HG03135 (cell line): ENCODE measurements around the gene ZACN.
"Not testable (repeated sequence)": the region's sequence is repeated elsewhere in the genome, so short reads cannot be mapped to it uniquely, and the experiment has no call there.

Experiments
- ATAC-seq: cut with Tn5 transposase; IDR thresholded peaks from one replicate; pipeline ENCODE4 v1.9.1; 2021; ENCODE audit warnings: mild to moderate bottlenecking, moderate library complexity; ENCODE audit not compliant: unreplicated experiment

The ZACN gene

DNA sequence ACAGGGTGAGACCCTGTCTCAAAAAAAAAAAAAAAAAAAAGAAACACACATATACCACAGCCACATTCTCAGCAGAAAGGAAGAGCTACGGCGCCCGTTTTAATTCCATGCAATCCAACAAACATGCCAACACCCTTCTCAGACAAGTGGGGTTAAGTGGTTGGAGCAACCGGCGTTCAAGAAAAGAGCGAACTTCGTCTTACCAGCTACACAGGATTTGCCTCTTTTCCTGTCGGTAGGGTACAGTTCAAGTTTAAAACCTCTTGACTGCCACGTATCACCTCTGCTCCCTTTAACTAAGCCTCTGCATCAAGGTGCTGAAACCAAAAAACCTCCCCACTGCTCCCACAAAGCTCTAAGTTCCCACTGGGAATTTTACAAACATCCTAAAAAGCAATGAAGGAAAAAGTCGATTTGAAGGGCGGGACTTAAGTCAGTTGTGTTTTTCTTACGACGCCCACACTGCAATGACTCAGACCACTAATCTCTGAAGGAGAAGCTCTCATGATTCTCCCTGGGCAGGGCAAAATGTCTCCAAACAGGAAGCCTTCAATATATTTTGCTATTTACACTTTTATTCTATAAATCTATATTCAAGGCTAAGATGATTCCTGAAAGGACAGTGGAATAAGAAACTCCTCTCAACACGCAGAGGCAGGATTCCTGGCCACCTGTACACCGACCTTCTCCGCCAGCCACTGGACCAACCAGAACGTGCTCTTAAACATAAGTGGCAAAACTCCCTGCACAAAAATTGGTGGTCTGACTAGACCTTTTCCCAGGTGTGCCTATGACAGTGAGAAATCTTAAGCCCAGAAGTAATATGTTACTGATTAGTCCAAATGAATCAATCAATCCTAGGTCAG lies 25.5 kb upstream of the ZACN start:
- ATAC-seq, result no peak

DNA sequence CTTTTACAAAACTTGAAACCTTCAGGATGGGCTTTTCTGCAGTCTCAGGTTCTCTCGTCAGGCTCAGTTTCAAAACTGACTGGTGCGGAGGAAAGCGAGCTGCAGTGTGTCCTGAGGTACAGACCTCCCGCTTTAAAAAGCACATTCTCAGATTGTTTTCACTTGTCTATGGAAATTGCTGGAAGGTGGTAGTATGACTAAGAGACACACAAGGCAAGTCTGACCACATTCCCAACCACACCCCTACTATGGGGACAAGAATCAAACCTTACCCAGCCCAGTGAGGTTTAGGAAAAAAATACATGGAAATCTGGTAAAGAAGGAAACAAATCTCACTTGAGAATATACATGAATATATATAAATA lies 24.9 kb upstream of the ZACN start:
- ATAC-seq, result no peak

DNA sequence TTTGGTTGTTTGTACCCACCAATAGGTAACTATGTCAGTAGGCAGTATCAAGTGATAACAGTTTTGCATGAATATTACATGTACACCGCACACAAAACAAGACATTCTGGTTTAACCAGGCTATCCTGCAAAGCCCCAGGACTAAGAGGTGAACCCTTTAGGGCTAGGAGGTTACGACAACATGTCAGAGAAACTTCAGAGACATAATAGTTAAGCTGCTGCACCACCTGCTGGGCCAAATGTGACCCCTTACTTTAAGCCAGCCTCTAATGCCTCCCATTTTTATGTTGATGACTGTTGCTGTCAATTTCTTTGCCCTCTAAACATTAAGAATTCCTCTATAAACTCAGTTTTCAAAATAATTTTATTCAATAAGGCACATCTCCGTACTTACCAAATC lies 22.1 kb upstream of the ZACN start:
- ATAC-seq, result no peak

DNA sequence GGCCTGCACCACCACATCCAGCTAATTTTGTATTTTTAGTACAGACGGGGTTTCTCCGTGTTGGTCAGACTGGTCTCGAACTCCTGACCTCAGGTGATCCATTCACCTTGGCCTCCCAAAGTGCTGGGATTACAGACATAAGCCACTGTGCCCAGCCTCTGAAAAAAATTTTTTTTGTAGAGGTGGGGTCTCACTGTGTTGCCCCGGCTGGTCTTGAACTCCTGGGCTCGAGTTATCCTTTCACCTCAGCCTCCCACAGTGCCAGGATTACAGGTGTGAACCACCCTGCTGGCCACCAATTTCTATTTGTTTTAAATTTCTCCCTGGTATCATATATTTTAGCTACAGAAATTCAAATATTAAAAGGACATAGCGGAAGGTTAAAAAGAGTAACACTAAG lies 20.7 kb upstream of the ZACN start:
- ATAC-seq, result not testable (repeated sequence)

DNA sequence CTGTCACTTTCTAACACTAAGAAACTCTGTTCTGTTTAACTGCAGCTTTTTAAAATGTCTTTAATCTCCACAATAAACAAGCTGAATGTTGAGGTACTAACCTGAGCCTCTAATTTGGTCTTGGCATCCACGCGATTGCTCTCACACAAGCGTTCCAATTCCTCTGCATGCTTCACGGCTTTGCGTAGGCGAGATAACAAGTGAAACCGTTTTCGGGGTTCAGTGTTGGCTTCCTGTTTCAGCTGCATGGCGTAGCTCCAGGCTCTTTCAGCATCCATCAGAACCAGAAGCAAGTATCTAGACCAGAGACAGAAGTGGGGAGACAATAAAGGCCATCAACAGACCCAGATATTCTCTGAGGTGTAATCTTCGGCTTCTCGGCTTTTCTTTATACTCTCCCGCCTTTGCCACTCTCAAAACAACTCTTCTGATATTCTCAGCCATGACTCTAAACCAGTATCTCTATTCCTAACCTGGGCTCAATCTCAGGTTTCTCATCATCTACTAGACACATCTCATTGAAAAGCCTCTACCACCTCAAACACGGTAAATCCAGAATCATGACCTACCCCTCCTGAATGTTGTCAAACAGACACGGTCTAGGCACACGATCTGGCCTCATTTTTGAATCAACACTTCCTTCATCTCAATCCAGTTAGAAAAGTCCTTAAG lies 15.0 kb upstream of the ZACN start:
- no peak for ATAC-seq

DNA sequence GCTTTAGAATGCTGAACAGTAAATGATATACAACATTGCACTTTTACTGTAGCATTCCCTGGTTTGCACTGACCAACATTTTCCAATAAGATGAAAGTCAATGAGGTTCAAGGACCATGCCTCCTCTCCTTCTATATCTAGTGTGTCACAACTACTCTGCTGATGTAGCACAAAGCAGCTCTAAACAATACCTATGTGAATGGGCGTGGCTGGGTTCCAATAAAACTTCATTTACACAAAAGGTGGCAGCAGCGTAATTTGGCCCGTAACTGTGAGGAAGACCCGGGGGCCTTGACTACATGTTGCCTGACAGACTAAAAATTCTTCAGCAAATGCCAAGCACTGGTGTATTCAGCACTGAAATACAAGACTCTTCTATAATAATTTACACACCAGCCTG lies 13.2 kb upstream of the ZACN start:
- ATAC-seq, result no peak

DNA sequence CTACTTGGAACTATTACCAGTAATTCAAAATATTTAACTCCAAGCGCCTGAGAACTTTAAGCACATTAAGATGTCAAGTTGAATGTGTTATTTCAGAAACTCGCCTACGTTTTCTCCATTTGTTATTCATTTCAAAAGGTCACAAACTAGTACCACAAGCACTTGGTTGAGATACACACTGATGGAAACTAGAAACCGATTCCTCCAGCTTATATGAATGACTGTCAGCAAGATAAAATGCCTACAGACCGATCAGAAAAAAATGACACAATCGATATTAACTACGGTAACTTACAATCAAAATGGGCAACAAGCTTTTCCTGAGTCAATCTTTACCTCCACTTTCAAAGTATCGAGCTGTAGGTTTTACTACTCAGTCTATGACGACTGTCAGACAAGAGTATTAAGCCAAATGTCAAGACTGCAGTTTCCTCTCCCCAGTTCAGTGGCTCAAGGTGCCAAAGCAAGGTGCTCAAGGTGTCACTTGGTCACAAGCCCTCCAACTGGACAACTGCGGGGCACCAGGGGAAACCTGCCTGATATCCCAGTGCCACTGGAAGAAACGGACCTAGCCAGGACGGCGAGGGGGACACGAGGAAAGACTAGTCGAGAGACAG lies 7.3 kb upstream of the ZACN start:
- ATAC-seq, result peak; percentile 13

DNA sequence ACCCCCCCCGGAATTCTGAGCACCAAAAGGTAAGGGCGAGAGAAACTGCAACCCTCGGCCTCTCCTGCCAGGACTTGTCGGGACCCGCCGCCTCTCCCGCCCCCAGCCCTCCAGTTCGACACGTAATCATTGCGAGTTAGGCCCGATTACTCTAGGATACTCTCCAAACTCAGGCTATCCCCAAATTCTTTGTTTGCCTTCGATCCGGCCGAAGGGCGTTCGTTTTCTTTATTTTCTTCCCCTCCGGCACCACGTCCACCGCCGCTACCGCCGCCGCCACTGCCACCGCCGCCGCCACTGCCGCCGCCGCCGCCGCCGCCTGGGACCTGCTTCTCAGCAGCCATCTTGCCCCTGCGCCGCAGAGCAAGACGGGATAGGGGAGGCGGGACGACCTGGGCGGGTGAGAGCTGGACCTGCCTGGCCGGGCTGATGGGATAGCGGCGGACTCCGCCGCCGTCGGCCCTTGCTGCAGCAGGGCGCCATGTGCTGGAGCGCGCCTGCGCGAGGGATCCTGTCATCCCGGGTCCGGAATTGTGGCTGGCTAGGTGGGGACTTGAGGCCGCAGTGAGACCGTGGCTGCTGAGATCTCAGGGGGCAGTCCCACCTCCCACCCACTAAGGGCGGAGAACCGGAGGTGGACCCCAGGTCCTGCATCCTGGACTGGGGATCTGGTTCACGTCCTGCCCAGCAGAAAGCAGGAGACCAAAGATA lies 6.7 kb upstream of the ZACN start, which contains the start of gene SRP68:
Gene SRP68, minus strand, starts transcription at position 370 of the 711 bp plus-strand sequence. Its CDS starts 26 bp downstream, at position 344.
- peak; percentile 79 for ATAC-seq

DNA sequence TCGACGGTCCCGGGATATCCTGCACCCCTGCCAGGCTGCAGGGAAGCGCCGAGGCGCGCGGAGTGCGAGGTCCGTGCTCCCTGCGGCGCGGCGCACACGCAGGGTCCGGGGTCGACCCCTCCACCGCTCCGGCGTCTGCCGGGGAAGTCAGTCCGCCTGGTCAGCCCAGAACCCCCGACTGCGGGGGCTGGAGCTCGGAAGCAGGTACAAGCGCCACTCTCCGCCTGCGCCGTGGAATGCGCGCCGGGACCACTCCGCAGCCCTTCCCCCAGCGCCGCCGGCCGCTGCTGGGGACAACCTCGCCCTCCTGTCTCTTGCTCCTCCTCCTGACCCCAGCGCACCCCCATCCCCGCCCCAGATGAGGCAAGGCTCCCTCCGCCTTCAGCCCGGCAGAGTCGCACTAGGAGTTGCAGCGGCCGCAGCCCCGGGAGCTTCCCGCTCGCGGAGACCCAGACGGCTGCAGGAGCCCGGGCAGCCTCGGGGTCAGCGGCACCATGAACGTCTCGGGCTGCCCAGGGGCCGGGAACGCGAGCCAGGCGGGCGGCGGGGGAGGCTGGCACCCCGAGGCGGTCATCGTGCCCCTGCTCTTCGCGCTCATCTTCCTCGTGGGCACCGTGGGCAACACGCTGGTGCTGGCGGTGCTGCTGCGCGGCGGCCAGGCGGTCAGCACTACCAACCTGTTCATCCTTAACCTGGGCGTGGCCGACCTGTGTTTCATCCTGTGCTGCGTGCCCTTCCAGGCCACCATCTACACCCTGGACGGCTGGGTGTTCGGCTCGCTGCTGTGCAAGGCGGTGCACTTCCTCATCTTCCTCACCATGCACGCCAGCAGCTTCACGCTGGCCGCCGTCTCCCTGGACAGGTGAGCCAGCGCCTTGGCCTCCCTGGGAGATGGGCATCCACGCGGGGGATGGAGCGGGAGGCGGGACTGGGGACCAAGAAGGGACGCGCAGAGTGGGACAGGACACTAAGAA lies 4.3 kb upstream of the ZACN start, which contains the start of gene GALR2:
Gene GALR2, plus strand, starts transcription at position 392 of the 974 bp plus-strand sequence. Its CDS starts 103 bp downstream, at position 495.
- no peak for ATAC-seq

DNA sequence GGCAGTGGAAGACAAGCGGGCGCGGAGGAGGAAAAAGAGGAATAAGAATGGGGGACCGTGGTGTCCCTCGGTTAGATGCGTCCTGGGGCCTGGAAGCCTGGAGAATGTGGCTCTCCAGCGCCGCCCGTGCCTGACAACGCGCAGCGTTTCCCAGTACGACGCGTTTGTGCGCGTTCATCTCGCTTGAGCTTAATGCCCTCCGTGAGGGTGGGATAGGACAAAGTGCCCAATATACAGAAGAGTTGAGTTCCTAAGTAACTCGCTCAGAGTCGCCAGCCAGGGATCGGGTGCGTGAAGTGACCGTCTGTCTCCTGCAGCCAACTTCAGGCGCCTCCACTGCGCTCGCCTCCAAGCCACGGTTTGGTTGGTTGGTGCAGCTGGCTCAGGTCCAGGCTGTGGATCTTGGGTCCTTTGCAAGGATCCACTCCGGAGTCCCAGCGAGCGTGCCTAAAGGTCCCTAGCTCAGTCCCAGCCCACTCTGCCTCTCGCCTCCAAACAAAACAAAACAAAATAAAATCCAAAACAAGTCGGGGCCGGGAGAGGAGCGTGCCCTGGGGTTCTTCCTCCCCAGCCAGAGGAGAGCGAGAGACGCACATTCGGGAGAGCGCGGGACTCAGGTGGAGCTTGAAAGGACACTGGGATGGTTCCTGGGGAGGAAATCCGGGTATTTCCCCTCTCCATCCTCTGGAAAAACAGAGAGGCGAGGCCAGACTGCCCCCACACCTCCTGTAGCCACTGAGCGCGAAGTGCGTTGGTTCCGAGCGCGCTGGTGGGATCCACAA lies 3.4 kb upstream of the ZACN start:
- no peak for ATAC-seq

DNA sequence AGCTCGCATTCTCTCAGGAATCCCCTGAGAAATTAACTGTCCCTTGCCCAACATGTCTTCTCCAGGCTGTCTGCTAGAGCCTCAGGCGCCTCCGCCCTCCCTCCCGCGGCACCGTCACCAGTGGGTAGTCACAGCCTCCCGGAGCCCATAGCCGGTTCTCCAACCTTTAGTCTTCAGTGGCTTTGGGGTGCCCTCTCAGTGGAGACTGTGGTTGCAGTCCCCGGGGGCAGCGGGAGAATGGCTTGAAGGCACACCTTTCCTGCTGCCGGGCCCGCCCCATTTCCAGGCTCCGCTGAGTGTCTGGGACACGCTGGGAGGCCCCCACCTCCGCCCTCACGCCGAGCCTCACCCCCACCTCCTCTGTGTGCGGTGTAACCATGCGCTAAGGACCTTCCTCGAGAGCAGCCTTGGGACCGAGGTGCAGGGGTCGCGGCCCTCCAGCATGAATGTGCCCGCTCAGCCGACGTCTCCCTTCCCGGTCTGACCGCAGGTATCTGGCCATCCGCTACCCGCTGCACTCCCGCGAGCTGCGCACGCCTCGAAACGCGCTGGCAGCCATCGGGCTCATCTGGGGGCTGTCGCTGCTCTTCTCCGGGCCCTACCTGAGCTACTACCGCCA lies 2.7 kb upstream of the ZACN start:
- ATAC-seq, result no peak

DNA sequence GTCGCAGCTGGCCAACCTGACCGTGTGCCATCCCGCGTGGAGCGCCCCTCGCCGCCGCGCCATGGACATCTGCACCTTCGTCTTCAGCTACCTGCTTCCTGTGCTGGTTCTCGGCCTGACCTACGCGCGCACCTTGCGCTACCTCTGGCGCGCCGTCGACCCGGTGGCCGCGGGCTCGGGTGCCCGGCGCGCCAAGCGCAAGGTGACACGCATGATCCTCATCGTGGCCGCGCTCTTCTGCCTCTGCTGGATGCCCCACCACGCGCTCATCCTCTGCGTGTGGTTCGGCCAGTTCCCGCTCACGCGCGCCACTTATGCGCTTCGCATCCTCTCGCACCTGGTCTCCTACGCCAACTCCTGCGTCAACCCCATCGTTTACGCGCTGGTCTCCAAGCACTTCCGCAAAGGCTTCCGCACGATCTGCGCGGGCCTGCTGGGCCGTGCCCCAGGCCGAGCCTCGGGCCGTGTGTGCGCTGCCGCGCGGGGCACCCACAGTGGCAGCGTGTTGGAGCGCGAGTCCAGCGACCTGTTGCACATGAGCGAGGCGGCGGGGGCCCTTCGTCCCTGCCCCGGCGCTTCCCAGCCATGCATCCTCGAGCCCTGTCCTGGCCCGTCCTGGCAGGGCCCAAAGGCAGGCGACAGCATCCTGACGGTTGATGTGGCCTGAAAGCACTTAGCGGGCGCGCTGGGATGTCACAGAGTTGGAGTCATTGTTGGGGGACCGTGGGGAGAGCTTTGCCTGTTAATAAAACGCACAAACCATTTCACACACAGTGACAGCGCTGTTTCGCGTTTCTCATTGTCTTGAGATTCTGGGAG lies 2.0 kb upstream of the ZACN start:
- no peak for ATAC-seq

DNA sequence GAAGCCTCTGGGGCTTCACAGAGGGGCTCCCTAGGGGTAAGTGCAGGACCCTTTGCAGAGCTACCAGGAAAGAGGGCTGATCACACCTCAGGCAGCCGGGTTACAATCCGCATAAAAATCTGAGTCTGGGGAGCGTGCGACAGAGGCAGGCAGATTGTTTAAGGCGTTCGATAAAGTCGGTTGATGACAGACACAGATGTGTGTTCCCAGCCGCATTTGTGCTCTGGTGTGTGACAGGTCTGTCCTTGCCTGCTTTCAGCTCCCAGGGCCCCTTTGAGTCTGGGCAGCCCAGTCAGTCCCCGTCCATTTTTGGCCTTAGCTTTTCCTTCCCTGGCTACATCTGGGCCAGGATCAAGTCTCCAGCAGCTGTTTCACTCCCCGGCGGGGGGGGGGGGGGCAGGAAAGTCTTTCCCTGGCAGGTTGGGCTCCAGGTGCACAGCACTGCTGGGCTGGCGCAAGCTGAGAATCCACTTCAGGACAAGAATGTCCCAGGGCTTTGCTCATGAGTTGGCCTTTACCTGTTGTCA lies 1.3 kb upstream of the ZACN start:
- ATAC-seq, result no peak

DNA sequence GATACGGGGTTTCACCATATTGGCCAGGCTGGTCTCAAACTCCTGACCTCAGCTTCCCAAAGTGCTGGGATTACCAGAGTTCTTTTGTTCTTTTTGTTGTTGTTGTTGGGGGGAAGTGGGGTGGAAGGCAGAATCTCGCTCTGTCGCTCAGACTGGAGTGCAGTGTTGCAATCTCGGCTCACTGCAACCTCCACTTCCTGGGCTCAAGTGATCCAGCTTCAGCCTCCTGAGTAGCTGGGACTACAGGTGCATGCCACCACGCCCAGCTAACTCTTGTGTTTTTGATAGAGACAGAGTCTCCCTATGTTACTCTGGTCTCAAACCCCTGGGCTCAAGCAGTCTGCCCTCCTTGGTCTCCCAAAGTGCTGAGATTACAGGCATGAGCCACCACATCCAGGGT lies 612 bp upstream of the ZACN start:
- ATAC-seq, result not testable (repeated sequence)

DNA sequence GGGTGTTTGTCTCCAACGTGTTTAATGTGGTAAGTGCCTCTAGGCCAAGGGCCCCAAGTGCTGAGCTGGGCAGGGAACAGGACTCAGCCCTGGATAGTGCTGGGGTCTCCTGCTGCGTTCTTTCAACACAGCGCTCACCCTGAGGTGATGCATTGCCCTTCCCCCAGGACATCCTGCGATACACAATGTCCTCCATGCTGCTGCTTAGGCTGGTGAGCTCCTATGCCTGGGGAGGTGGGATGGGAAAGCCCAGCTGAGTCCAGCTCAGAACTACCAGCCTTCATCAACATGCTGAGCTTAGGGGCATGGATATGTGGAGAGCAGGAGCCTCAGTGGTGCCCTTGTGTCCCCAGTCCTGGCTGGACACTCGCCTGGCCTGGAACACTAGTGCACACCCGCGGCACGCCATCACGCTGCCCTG lies 563 bp downstream of the ZACN start:
- no peak for ATAC-seq

DNA sequence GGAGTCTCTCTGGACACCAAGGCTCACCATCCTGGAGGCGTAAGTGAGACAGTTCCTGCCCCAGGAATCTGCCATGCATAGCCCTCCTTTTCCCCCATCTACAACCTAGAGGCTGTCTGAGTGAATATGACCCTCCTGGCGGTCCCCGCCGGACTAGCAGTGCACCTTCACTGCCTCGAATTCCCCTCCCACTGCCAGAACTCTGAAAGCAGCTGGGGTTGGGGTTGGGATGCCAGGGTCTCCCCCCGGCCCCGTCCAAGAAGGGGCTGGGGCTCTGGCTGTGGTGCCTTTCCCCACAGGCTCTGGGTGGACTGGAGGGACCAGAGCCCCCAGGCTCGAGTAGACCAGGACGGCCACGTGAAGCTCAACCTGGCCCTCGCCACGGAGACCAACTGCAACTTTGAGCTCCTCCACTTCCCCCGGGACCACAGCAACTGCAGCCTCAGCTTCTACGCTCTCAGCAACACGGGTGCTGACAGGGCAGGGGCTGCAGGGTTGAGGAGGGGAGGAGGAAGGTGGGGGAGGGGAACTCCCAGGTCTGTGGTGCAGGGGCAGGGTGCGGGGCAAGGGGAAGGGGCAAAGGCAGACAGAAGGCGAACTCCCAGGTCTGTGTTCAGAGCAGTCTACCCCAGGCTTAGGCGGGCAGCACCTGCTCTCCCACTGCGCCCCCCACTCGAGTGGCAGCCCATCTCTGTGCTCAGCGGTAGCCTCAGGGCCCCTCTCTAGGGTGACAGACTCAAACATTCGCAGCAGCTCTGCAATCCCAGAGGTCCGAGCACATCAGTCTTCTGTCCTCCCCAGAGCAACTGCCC lies 1.2 kb downstream of the ZACN start:
- no peak for ATAC-seq

DNA sequence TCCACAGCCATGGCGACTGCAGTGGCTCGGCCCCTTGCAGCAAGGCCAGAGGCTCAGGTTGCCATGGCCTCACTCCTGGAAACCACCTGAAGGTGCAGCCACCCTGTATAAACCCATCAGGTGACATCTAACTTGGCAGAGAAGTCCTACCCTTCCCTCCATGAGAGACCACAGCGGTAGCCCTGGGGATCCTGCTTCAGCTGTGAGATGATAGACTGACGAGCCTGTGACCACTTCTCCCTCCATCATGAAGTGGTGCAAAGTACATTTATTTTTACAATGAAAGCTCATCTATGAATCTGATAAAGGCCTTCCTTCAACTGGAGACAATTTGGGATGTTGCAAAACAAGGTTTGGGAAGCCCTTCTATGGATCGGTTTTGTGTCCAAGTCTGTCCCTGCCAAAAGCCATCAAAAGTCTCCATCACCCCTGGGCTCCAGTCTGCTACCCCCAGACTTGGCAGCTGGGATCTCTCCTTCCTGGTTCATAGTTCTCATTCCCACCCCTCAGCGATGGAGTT lies 1.8 kb downstream of the ZACN start:
- no peak for ATAC-seq
